GM21447 (cell line): ENCODE measurements around the gene EVL.
"Not testable (repeated sequence)": the region's sequence is repeated elsewhere in the genome, so short reads cannot be mapped to it uniquely, and the experiment has no call there.

Source experiments
- ATAC-seq: cut with Tn5 transposase; IDR thresholded peaks from one replicate; pipeline ENCODE4 v1.9.1; 2021; ENCODE audit not compliant: unreplicated experiment

The EVL gene

GRCh38 chr14:100144996-100145646 is 79.9 kb downstream of the EVL start:
- no peak for ATAC-seq

GRCh38 chr14:100145682-100146464 is 80.7 kb downstream of the EVL start:
- no peak for ATAC-seq

- no peak for ATAC-seq
These were observed 81.4 kb downstream of the EVL start for GRCh38 chr14:100146531-100147091.

GRCh38 chr14:100147181-100147631 is 82.0 kb downstream of the EVL start:
- ATAC-seq, result no peak

- no peak for ATAC-seq
These were observed 82.7 kb downstream of the EVL start for GRCh38 chr14:100147691-100148464.

- ATAC-seq, result no peak
These were observed 83.9 kb downstream of the EVL start for GRCh38 chr14:100148837-100149731.

GRCh38 chr14:100149851-100150611 is 84.8 kb downstream of the EVL start:
- ATAC-seq, result no peak

GRCh38 chr14:100150932-100151587 is 85.8 kb downstream of the EVL start:
- no peak for ATAC-seq

GRCh38 chr14:100152091-100152490 is 86.9 kb downstream of the EVL start:
- no peak for ATAC-seq

GRCh38 chr14:100153560-100153959 is 88.3 kb downstream of the EVL start:
- ATAC-seq, result no peak

- ATAC-seq, result no peak
These were observed 89.9 kb downstream of the EVL start for GRCh38 chr14:100155049-100155621.

- ATAC-seq, result no peak
These were observed 90.8 kb downstream of the EVL start for GRCh38 chr14:100155756-100156616.

GRCh38 chr14:100156776-100157175 is 91.6 kb downstream of the EVL start:
- no peak for ATAC-seq

GRCh38 chr14:100157548-100158232 is 92.5 kb downstream of the EVL start:
- not testable (repeated sequence) for ATAC-seq

- no peak for ATAC-seq
These were observed 93.4 kb downstream of the EVL start for GRCh38 chr14:100158566-100159093.

- peak; percentile 54 for ATAC-seq
These were observed 94.1 kb downstream of the EVL start, which contains the start of gene DEGS2 for GRCh38 chr14:100159094-100159864. DEGS2 (minus strand) TSS chr14:100159645; CDS start chr14:100159587, 58 bp downstream.
